ENCODE data around the gene PTPRN2. TPM values are rescaled to one million over a fixed set of nuclear protein-coding genes. Genes with fewer than 3 reads are reported as not detected.

PTPRN2 gene
- total and polyA plus RNA-seq, 8 donors, result 4.9 to 136 (median 46.8) TPM

DNA sequence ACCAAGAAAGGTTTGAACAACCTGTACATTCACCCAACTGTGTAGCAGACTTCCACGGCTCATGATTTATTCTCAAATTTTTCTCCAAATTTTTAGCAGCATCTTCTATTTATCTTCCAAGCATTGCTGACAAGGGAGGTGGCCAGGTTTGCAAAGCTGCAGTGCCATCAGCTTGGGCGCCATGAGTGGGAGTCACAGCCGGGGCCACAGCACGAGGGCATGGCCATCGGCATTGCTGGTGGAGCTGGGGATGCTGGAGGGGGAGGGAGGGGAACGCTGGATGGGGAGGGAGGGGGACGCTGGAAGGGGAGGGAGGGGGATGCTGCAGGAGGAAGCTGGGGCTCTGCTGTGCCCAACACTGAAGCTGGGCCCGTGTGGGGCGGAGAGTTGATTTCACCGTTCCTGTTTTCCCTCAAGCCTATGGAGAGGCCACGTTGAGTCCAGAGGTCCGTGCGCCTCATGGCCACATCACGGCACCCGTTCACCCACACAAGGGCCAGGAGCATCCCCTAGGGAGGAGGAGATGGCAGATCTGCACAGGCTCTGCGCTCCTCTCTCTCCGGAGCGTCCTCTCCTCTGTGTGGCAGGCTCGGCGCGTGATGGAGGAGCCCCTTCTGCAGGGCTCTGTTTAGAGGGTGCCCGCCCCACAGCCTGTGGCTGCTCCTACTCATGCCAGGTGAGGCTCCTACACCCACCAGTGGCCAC, 730.6 kb downstream of the PTPRN2 start:
- 85 to 93% (median 86%) methylated on average over 18 to 22 of the region's 22 CpGs for WGBS, 5 donors
- H3K36me3 ChIP-seq, result no peaks in the 10 kb centered on the region
- no peaks in the 10 kb centered on the region for H3K9me3 ChIP-seq
- no peaks in the 10 kb centered on the region for H3K27me3 ChIP-seq
- no peak overlapping the region for H3K27ac ChIP-seq
- intact Hi-C loops (cut with DNase I; ENCODE audit: low total_unique reads), result no loop called here
- H3K4me3 ChIP-seq, result no peak overlapping the region
- DNase-seq, result no peak
- TF ChIP-seq EP300 (IDR thresholded peaks at IDR 0.05) (no peak), POLR2AphosphoS5 (IDR thresholded peaks at IDR 0.05) (no peak), CTCF (IDR thresholded peaks at IDR 0.05) (no peak), POLR2A (IDR thresholded peaks at IDR 0.05) (no peak)
- H3K4me1 ChIP-seq, result peaks cover 0 to 12% (median 0%) of the 10 kb centered on the region in 4 donors

- Histone ChIP-seq H3K4me3 (no peak overlapping the region), H3K27ac (no peak overlapping the region), H3K4me1 (peaks cover 0 to 20% (median 1%) of the 10 kb centered on the region in 4 donors), H3K36me3 (no peaks in the 10 kb centered on the region), H3K9me3 (no peaks in the 10 kb centered on the region), H3K27me3 (no peaks in the 10 kb centered on the region)
- DNase-seq, result no peak
- WGBS, 5 donors, result 72 to 81% (median 79%) methylated on average over 22 of the region's 22 CpGs
- intact Hi-C loops (cut with DNase I; ENCODE audit: low total_unique reads), result no loop called here
- no peak for TF ChIP-seq POLR2A (IDR thresholded peaks at IDR 0.05)
- TF ChIP-seq CTCF (IDR thresholded peaks at IDR 0.05), result no peak
- no peak for TF ChIP-seq EP300 (IDR thresholded peaks at IDR 0.05)
- TF ChIP-seq POLR2AphosphoS5 (IDR thresholded peaks at IDR 0.05), result no peak
Observed at GRCh38 chr7:157855452-157856213, 732.0 kb downstream of the PTPRN2 start.

DNA sequence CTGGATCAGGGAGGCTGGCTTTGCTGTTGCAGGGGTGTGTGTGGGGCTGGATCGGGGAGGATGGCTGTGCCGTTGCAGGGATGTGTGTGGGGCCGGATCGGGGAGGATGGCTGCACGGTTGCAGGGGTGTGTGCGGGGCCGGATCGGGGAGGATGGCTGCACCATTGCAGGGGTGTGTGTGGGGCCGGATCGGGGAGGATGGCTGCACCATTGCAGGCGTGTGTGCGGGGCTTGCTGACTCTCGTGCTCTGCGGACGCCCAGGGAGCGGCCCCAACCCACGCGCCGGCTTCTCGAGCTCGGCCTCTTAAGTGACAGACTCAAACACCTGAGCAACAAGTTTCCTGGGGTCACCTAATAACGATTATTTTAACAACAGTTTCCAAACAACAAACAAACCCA, 732.6 kb downstream of the PTPRN2 start:
- TF ChIP-seq POLR2A (IDR thresholded peaks at IDR 0.05) (no peak), EP300 (IDR thresholded peaks at IDR 0.05) (no peak), CTCF (IDR thresholded peaks at IDR 0.05) (no peak), POLR2AphosphoS5 (IDR thresholded peaks at IDR 0.05) (no peak)
- Histone ChIP-seq H3K27ac (peak overlapping the region in 1 of 5 donors; percentile 59), H3K36me3 (no peaks in the 10 kb centered on the region), H3K27me3 (no peaks in the 10 kb centered on the region), H3K4me3 (peak overlapping the region in 1 of 4 donors; percentile 25), H3K9me3 (no peaks in the 10 kb centered on the region), H3K4me1 (peaks cover 0 to 20% (median 1%) of the 10 kb centered on the region in 4 donors)
- WGBS, 5 donors, result 89 to 95% (median 92%) methylated on average over 20 to 22 of the region's 22 CpGs
- intact Hi-C loops (cut with DNase I; ENCODE audit: low total_unique reads), result no loop called here
- DNase-seq, result no peak

GRCh38 chr7:157854066-157854891, 733.3 kb downstream of the PTPRN2 start:
- peak overlapping the region in 2 of 5 donors; percentile 37 to 59 for H3K27ac ChIP-seq
- H3K4me3 ChIP-seq, result peak overlapping the region in 1 of 4 donors; percentile 25
- no peak for TF ChIP-seq CTCF (IDR thresholded peaks at IDR 0.05)
- TF ChIP-seq POLR2A (IDR thresholded peaks at IDR 0.05), result no peak
- TF ChIP-seq POLR2AphosphoS5 (IDR thresholded peaks at IDR 0.05), result no peak
- no peak for TF ChIP-seq EP300 (IDR thresholded peaks at IDR 0.05)
- intact Hi-C loops (cut with DNase I; ENCODE audit: low total_unique reads), result no loop called here
- 63 to 75% (median 69%) methylated on average over 27 to 28 of the region's 28 CpGs for WGBS, 5 donors
- peak; percentile 43 to 70 for DNase-seq
- H3K4me1 ChIP-seq, result peaks cover 0 to 20% (median 1%) of the 10 kb centered on the region in 4 donors
- H3K36me3 ChIP-seq, result no peaks in the 10 kb centered on the region
- no peaks in the 10 kb centered on the region for H3K9me3 ChIP-seq
- no peaks in the 10 kb centered on the region for H3K27me3 ChIP-seq
